Stomach (tissue), 9 donors: ENCODE results near the gene NRCAM. TPM values are rescaled to one million over a fixed set of nuclear protein-coding genes. Genes with fewer than 3 reads are reported as not detected.

ENCODE experiments used
- DNase-seq, 2 donors: peaks; one replicate each; pipeline versions ENCODE4 v3.0.0 to v3.0.0-alpha.2; 2013 to 2019
- H3K27ac ChIP-seq, 5 donors: fragments of 200-600 bp in 4 of 5; sonication (generic) in 4 of 5; one replicate each; pipeline ENCODE4 v1.5.1; 2013 to 2019; ENCODE audit warnings: mild to moderate bottlenecking in 1 of 5, moderate library complexity in 1 of 5
- H3K27me3 ChIP-seq, 3 donors: fragments of 200-600 bp; sonication (generic); one replicate each; pipeline ENCODE4 v1.5.1; 2017 to 2019; ENCODE audit warnings: mixed run types in 1 of 3
- H3K36me3 ChIP-seq, 4 donors: fragments of 200-600 bp; sonication (generic); 1 replicate in 3 of 4; 2 replicates in 1 of 4; pipeline ENCODE4 v1.5.1; 2016 to 2019
- H3K4me1 ChIP-seq, 4 donors: fragments of 200-600 bp; sonication (generic); one replicate each; pipeline ENCODE4 v1.5.1; 2016 to 2019
- H3K4me3 ChIP-seq, 4 donors: fragments of 200-600 bp; sonication (generic) in 3 of 4; one replicate each; pipeline ENCODE4 v1.5.1; 2016 to 2019; ENCODE audit warnings: mild to moderate bottlenecking in 1 of 4
- H3K9me3 ChIP-seq, 4 donors: fragments of 200-600 bp; sonication (generic); one replicate each; pipeline ENCODE4 v1.5.1; 2016 to 2019
- CTCF ChIP-seq, 7 experiments: fragments of 450-650 bp in 4 of 7; fragments of 200-600 bp in 3 of 7; sonication (generic) in 3 of 7; IDR thresholded peaks; one replicate each; pipeline ENCODE4 v1.5.1; 2016 to 2019; ENCODE audit warnings: antibody characterized with exemption in 7 of 7, control low read depth in 2 of 7, mild to moderate bottlenecking in 1 of 7
- EP300 ChIP-seq: sonication (generic); formaldehyde crosslinking; IDR thresholded peaks from one replicate; pipeline ENCODE4 v1.6.1; 2017; ENCODE audit warnings: antibody characterized with exemption
- POLR2A ChIP-seq, 4 donors: fragments of 450-650 bp; IDR thresholded peaks; one replicate each; pipeline ENCODE4 v1.6.1; 2016; ENCODE audit warnings: antibody characterized with exemption in 4 of 4, control low read depth in 2 of 4, mild to moderate bottlenecking in 1 of 4, moderate library complexity in 1 of 4
- POLR2AphosphoS5 ChIP-seq, 3 donors: sonication (generic); formaldehyde crosslinking; IDR thresholded peaks; one replicate each; pipeline ENCODE4 v1.6.1; 2016; ENCODE audit warnings: antibody characterized with exemption in 3 of 3
- WGBS, 5 donors: extraction: QIAGEN DNeasy Blood & Tissue Kit in 3 of 5; methylation state at CpG; one replicate each; pipeline versions ENCODE4 v1.1.5 to v1.1.7; 2013 to 2018; 5-methylcytosine and 5-hydroxymethylcytosine counted together
- intact Hi-C: fragments of 100-400 bp; cut with DNase I; formaldehyde crosslinking; loops from one replicate; pipeline ENCODE4 v1.15.1; 2023; ENCODE audit warnings: low total_unique reads
- polyA plus RNA-seq, 3 donors: library from polyadenylated mRNA; stranded (reverse); fragments of 200-250 nt; gene quantifications; one replicate each; pipeline ENCODE4 v1.2.3, GENCODE V29; 2013
- total RNA-seq, 5 donors: library from RNA; depleted of rRNA; stranded (reverse); fragments of >200 nt; gene quantifications; one replicate each; pipeline versions ENCODE4 v1.1.0 to v1.2.3, GENCODE V29; 2014 to 2016
- donor health status: healthy with polysubstance abuse.
- donor health status: Bipolar disorder and iron deficiency.
- donor health status: healthy.

The NRCAM gene
- total and polyA plus RNA-seq, 8 donors, result 1.2 to 9.4 (median 2.3) TPM

- Histone ChIP-seq H3K27ac (no peak overlapping the region), H3K9me3 (no peaks in the 10 kb centered on the region), H3K27me3 (no peaks in the 10 kb centered on the region), H3K36me3 (no peaks in the 10 kb centered on the region), H3K4me3 (no peak overlapping the region), H3K4me1 (peaks cover 0 to 11% (median 0%) of the 10 kb centered on the region in 4 donors)
- DNase-seq, result no peak
- TF ChIP-seq POLR2A (IDR thresholded peaks at IDR 0.05), result no peak
- intact Hi-C loops, result no loop called here
- 89 to 93% (median 92%) methylated on average over 13 of the region's 13 CpGs for WGBS, 5 donors
These were observed 323.5 kb downstream of the NRCAM start for GRCh38 chr7:108132551-108133265.

- intact Hi-C loops, result no loop called here
- no peak for DNase-seq
- H3K27me3 ChIP-seq, result no peaks in the 10 kb centered on the region
- peaks cover 0 to 5% (median 0%) of the 10 kb centered on the region in 4 donors for H3K4me1 ChIP-seq
- no peaks in the 10 kb centered on the region for H3K9me3 ChIP-seq
- WGBS, 5 donors, result 83 to 96% (median 91%) methylated on average over 3 of the region's 3 CpGs
- H3K36me3 ChIP-seq, result no peaks in the 10 kb centered on the region
- no peak for TF ChIP-seq CTCF (IDR thresholded peaks at IDR 0.05)
- no peak for TF ChIP-seq POLR2AphosphoS5 (IDR thresholded peaks at IDR 0.05)
- TF ChIP-seq POLR2A (IDR thresholded peaks at IDR 0.05), result no peak
- TF ChIP-seq EP300, result no peak
- H3K27ac ChIP-seq, result no peak within 1 kb of the TSS
- no peak within 1 kb of the TSS for H3K4me3 ChIP-seq
These were observed 326.0 kb downstream of the NRCAM start, which contains the start of gene LAMB4 for GRCh38 chr7:108130261-108130660. Gene LAMB4, minus strand, starts transcription at chr7:108130361. Its CDS starts 7,197 bp downstream, at chr7:108123164.

- intact Hi-C loops, result no loop called here
- no peaks in the 10 kb centered on the region for H3K27me3 ChIP-seq
- no peak for TF ChIP-seq POLR2A (IDR thresholded peaks at IDR 0.05)
- TF ChIP-seq EP300, result no peak
- no peak for TF ChIP-seq CTCF (IDR thresholded peaks at IDR 0.05)
- no peak for TF ChIP-seq POLR2AphosphoS5 (IDR thresholded peaks at IDR 0.05)
- no peaks in the 10 kb centered on the region for H3K9me3 ChIP-seq
- no peak overlapping the region for H3K4me3 ChIP-seq
- no peaks in the 10 kb centered on the region for H3K36me3 ChIP-seq
- no peaks in the 10 kb centered on the region for H3K4me1 ChIP-seq
- 67 to 85% (median 80%) methylated on average over 7 of the region's 7 CpGs for WGBS, 5 donors
- H3K27ac ChIP-seq, result no peak overlapping the region
- DNase-seq, result no peak
These were observed 326.9 kb downstream of the NRCAM start for GRCh38 chr7:108129018-108129965.

- no peak overlapping the region for H3K27ac ChIP-seq
- H3K9me3 ChIP-seq, result no peaks in the 10 kb centered on the region
- no peak for DNase-seq
- intact Hi-C loops, result no loop called here
- H3K4me3 ChIP-seq, result no peak overlapping the region
- H3K36me3 ChIP-seq, result no peaks in the 10 kb centered on the region
- WGBS, 5 donors, result 75 to 89% (median 86%) methylated on average over 3 of the region's 3 CpGs
- TF ChIP-seq EP300 (no peak), POLR2AphosphoS5 (IDR thresholded peaks at IDR 0.05) (no peak), CTCF (IDR thresholded peaks at IDR 0.05) (no peak), POLR2A (IDR thresholded peaks at IDR 0.05) (no peak)
- H3K27me3 ChIP-seq, result no peaks in the 10 kb centered on the region
- H3K4me1 ChIP-seq, result no peaks in the 10 kb centered on the region
These were observed 327.7 kb downstream of the NRCAM start for GRCh38 chr7:108128514-108128913.
